Right lobe of liver (tissue), 4 donors: ENCODE measurements around the gene CYP2R1.

Experiments used
- POLR2A ChIP-seq: fragments of 450-650 bp; IDR thresholded peaks from one replicate; pipeline ENCODE4 v1.6.1; 2017; ENCODE audit warnings: antibody characterized with exemption, mild to moderate bottlenecking
- TF ChIP-seq, protein P1 (sequence below), 4 donors: fragments of 200-600 bp in 3 of 4; fragments of 450-650 bp in 1 of 4; IDR thresholded peaks; one replicate each; pipeline versions ENCODE4 v1.5.1 to v1.8.0; 2016 to 2022; ENCODE audit warnings: antibody characterized with exemption in 4 of 4, mild to moderate bottlenecking in 2 of 4
- donor health status: DM: no; HTN: no; CAD: no.
- donor health status: DM: no; HTN: no; CAD: no.
- donor health status: DM: no; HTN: yes; CAD: no.

DNA sequence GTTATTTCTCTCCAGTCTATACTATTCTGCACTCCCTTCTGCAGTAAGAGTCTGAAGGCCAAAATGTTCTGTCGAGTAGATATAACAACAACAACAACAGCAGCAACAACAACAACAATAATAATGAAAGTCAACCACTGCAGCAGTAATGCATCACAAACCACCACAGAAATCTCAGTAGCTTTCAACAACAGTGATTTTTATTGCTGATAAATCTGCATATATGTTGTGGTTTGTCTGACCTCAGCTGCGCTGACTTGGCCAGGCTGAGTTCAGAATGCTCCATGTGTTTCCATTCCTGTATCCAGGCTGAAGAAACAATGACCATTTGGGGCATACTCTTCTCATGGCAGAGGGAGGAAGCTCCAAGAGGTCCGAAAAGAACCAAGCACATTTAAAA lies 32.3 kb upstream of the CYP2R1 start:
- TF ChIP-seq POLR2A = no peak
- TF ChIP-seq, protein P1, sequence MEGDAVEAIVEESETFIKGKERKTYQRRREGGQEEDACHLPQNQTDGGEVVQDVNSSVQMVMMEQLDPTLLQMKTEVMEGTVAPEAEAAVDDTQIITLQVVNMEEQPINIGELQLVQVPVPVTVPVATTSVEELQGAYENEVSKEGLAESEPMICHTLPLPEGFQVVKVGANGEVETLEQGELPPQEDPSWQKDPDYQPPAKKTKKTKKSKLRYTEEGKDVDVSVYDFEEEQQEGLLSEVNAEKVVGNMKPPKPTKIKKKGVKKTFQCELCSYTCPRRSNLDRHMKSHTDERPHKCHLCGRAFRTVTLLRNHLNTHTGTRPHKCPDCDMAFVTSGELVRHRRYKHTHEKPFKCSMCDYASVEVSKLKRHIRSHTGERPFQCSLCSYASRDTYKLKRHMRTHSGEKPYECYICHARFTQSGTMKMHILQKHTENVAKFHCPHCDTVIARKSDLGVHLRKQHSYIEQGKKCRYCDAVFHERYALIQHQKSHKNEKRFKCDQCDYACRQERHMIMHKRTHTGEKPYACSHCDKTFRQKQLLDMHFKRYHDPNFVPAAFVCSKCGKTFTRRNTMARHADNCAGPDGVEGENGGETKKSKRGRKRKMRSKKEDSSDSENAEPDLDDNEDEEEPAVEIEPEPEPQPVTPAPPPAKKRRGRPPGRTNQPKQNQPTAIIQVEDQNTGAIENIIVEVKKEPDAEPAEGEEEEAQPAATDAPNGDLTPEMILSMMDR (IDR thresholded peaks at IDR 0.05) = no peak
